GM12878 (cell line): ENCODE data around the gene NAT10. TPM values are rescaled to one million over a fixed set of nuclear protein-coding genes. Genes with fewer than 3 reads are reported as not detected.

Experiments used
- ATAC-seq: fragments of 200-7000 bp; cut with Tn5 transposase; 3 replicates; pipeline ENCODE4 v1.9.1; 2020; ENCODE audit warnings: mild to moderate bottlenecking, moderate library complexity
- BruUV-seq: library from RNA; stranded (reverse); fragments of 400-500 nt; replicated peaks from 2 replicates; lab custom pipeline; 2021; lab: Mats Ljungman, UMichigan
- CTCF ChIA-PET: fragments of 300-600 bp; sonication (Branson Sonifier 250); formaldehyde crosslinking; extraction: SDS; loops from one replicate; lab custom pipeline; 2021; ENCODE audit warnings: inconsistent platforms; lab: Yijun Ruan, JAX
- POLR2A ChIA-PET: fragments of 350-600 bp; formaldehyde crosslinking; extraction: SDS; loops from one replicate; lab custom pipeline; 2021; ENCODE audit warnings: inconsistent platforms; lab: Charles Lee
- RAD21 ChIA-PET: fragments of 300-600 bp; sonication (Branson Sonifier 250); formaldehyde crosslinking; loops from one replicate; lab custom pipeline; 2023; ENCODE audit warnings: antibody characterized with exemption; ENCODE audit not compliant: unreplicated experiment; lab: Charles Lee
- SMC1A ChIA-PET: fragments of 300-600 bp; sonication (Branson Sonifier 250); formaldehyde crosslinking; loops from one replicate; lab custom pipeline; 2023; ENCODE audit not compliant: unreplicated experiment, uncharacterized antibody; lab: Charles Lee
- DNase-seq: peaks from one replicate; pipeline ENCODE4 v3.0.0-alpha.2; 2011; ENCODE audit warnings: low read depth, low spot score
- FAIRE-seq: peaks from 3 replicates; lab custom pipeline; 2011; peaks lifted over from hg19 to GRCh38; lab: Jason Lieb, UNC
- H2AFZ ChIP-seq: 2 replicates; pipeline ENCODE4 v1.6.0; 2011; ENCODE audit warnings: low read depth, low read length, control low read depth; ENCODE audit not compliant: control insufficient read depth
- H3K27ac ChIP-seq: 2 replicates; pipeline ENCODE4 v1.5.1; 2011; ENCODE audit warnings: control low read depth; ENCODE audit not compliant: control insufficient read depth, insufficient read depth
- H3K27me3 ChIP-seq, 2 experiments: replicated peaks in 1 of 2; 2 replicates each; pipeline versions ENCODE4 v1.6.0 to v1.6.1; 2011; ENCODE audit warnings: low read length in 1 of 2; ENCODE audit not compliant: control insufficient read depth in 2 of 2, insufficient read depth in 2 of 2
- H3K36me3 ChIP-seq, 2 experiments: 2 replicates each; pipeline ENCODE4 v1.5.1; 2011; ENCODE audit warnings: low read length in 1 of 2; ENCODE audit not compliant: control insufficient read depth in 2 of 2, insufficient read depth in 2 of 2
- H3K4me1 ChIP-seq: 2 replicates; pipeline ENCODE4 v1.6.1; 2011; ENCODE audit warnings: mild to moderate bottlenecking, low read length, moderate library complexity, mixed read lengths; ENCODE audit not compliant: control insufficient read depth, insufficient read depth
- H3K4me2 ChIP-seq: 2 replicates; pipeline ENCODE4 v1.6.0; 2011; ENCODE audit warnings: control low read depth; ENCODE audit not compliant: control insufficient read depth, insufficient read depth
- H3K4me3 ChIP-seq: fragments of 200-600 bp; sonication (generic); 2 replicates; pipeline ENCODE4 v1.5.1; 2016
- H3K79me2 ChIP-seq: 2 replicates; pipeline ENCODE4 v1.6.0; 2011; ENCODE audit warnings: low read length; ENCODE audit not compliant: control insufficient read depth, insufficient read depth
- H3K9ac ChIP-seq: 2 replicates; pipeline ENCODE4 v1.8.0; 2011; ENCODE audit warnings: low read length, control low read depth, mixed read lengths; ENCODE audit not compliant: control insufficient read depth, insufficient read depth
- H3K9me3 ChIP-seq: replicated peaks from 3 replicates; pipeline ENCODE4 v1.5.1; 2011; ENCODE audit warnings: mild to moderate bottlenecking, low read length; ENCODE audit not compliant: control insufficient read depth, insufficient read depth
- H4K20me1 ChIP-seq: 2 replicates; pipeline ENCODE4 v1.6.0; 2011; ENCODE audit not compliant: control insufficient read depth, insufficient read depth
- ATF7 ChIP-seq: fragments of 450-650 bp; IDR thresholded peaks from 2 replicates; pipeline ENCODE4 v1.6.1; 2016; ENCODE audit warnings: low read depth, mild to moderate bottlenecking
- CHD2 ChIP-seq: IDR thresholded peaks from 2 replicates; pipeline ENCODE4 v1.6.1; 2011; ENCODE audit warnings: low read depth, low read length, improper control_type of control experiment, borderline replicate concordance
- EP300 ChIP-seq, 2 experiments: fragments of 150-350 bp in 1 of 2; IDR thresholded peaks; 2 replicates each; pipeline ENCODE4 v1.6.1; 2011 to 2012; ENCODE audit warnings: low read depth in 2 of 2, low read length in 2 of 2, borderline replicate concordance in 1 of 2, improper control_type of control experiment in 1 of 2, inconsistent platforms in 1 of 2; ENCODE audit not compliant: control insufficient read depth in 1 of 2
- HDAC6 ChIP-seq: fragments of 200-600 bp; sonication (generic); IDR thresholded peaks from one replicate; pipeline ENCODE4 v1.8.0; 2017; ENCODE audit warnings: antibody characterized with exemption; ENCODE audit not compliant: unreplicated experiment
- PBX3 ChIP-seq: IDR thresholded peaks from 2 replicates; pipeline ENCODE4 v1.6.1; 2011; ENCODE audit warnings: mild to moderate bottlenecking, low read depth, low read length, moderate library complexity; ENCODE audit not compliant: insufficient replicate concordance
- SP1 ChIP-seq: IDR thresholded peaks from one replicate; pipeline ENCODE4 v1.6.1; 2011; ENCODE audit warnings: low read depth, low read length
- SREBF1 ChIP-seq: IDR thresholded peaks from 2 replicates; pipeline ENCODE4 v1.6.1; 2012; ENCODE audit warnings: mild to moderate bottlenecking, low read length
- WGBS: methylation state at CpG from one replicate; pipeline ENCODE4 v1.1.6; 2016; ENCODE audit warnings: low lambda C conversion rate; ENCODE audit not compliant: insufficient replicate concordance, insufficient coverage; ENCODE audit errors: missing lambda C conversion rate; 5-methylcytosine and 5-hydroxymethylcytosine counted together
- in situ Hi-C: fragments of 300-500 bp; cut with MboI; formaldehyde crosslinking; loops from 9 replicates; pipeline ENCODE4 v1.14.3; 2018; ENCODE audit warnings: mixed read lengths
- intact Hi-C: fragments of 100-400 bp; cut with micrococcal nuclease; formaldehyde crosslinking; loops from one replicate; pipeline ENCODE4 v1.14.2; 2022; ENCODE audit not compliant: unreplicated experiment
- polyA plus RNA-seq, 11 experiments: library from polyadenylated mRNA; depleted of rRNA in 4 of 11; unstranded in 6 of 11; stranded (reverse) in 5 of 11; fragments of >200 nt; fragmentation: Nextera tagmentation in 4 of 11; fragmentation: Illumina TruSeq in 1 of 11; extraction: Ambion mirVana in 4 of 11; extraction: Trizol in 1 of 11; gene quantifications; 1 replicate in 1 of 11; 2 replicates in 10 of 11; pipeline versions ENCODE4 v1.2.1 to v1.2.3, GENCODE V29; 2011 to 2016; ENCODE audit warnings: inconsistent platforms in 2 of 11, missing spikeins in 2 of 11, low read depth in 1 of 11
- total RNA-seq, 4 experiments: library from RNA; depleted of rRNA in 3 of 4; stranded (reverse); fragments of >200 nt in 3 of 4; fragmentation: Illumina TruSeq in 1 of 4; extraction: Trizol in 1 of 4; gene quantifications; 2 replicates each; pipeline versions ENCODE4 v1.2.1 to v1.2.3, GENCODE V29; 2013 to 2021

Gene NAT10
- total and polyA plus RNA-seq, 10 of the 15 experiments (the other 5 are each of a cell fraction or from before 2014, with no cell fraction given) = 45.1 to 95.5 (median 72.8) TPM

DNA sequence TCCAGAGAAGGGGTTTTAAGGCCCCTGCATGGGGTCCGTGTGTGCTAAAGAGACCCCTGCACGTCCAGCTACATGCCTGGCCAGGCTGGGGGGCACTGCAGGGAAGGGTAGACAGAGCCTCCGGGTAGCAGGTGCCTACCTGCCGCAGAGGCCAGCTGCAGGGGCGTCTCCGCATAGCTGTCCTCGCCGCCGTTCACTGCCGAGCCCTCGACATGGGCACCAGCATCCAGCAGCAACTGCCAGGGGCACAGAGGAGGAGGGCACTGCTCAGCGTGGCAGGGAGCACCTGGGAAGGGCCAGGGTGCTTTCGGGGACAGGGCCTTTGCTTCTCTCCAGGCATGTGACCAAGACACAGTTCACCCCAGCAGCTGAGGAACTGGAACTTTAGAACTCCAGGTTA, 59.7 kb downstream of the NAT10 start:
- POLR2A ChIA-PET = interaction anchor here (0.5 to 0.6 kb wide), 2 partner anchors 9 to 32 kb away, joined by 3 read pairs; no protein-coding TSS in a partner anchor
- TF ChIP-seq SP1 (no peak), ATF7 (no peak), SREBF1 (no peak), HDAC6 (no peak), PBX3 (no peak), CHD2 (no peak), EP300 (IDR thresholded peaks at IDR 0.05; ENCODE audit: borderline replicate concordance in 1 of 2, control insufficient read depth in 1 of 2, low read depth in 2 of 2, low read length in 2 of 2) (no peak)
- TF ChIP-seq, all 136 proteins: peak for 0
- Histone ChIP-seq H2AFZ (no peak overlapping the region), H3K4me1 (no peaks in the 10 kb centered on the region), H3K79me2 (no peaks in the 10 kb centered on the region), H3K4me3 (no peak overlapping the region), H4K20me1 (no peaks in the 10 kb centered on the region), H3K4me2 (no peak overlapping the region), H3K27ac (no peak overlapping the region), H3K27me3 (no peaks in the 10 kb centered on the region), H3K9ac (no peak overlapping the region), H3K9me3 (no peaks in the 10 kb centered on the region), H3K36me3 (peaks cover 0 to 3% of the 10 kb centered on the region in 2 experiments; a peak in 2 of 4 replicates)
- in situ Hi-C loops = loop anchor here (25.0 kb wide), 1 partner anchor 322 kb away; no protein-coding TSS in a partner anchor
- intact Hi-C loops = no loop called here
- ChIA-PET SMC1A (no interaction called here), CTCF (interaction anchor here (2.1 kb wide), 1 partner anchor 10 kb away, joined by 6 read pairs; no protein-coding TSS in a partner anchor), RAD21 (interaction anchor here (0.8 to 1.1 kb wide), 2 partner anchors 12 to 193 kb away, joined by 3 read pairs; partner anchors contain the start of gene ABTB2)
- BruUV-seq = no TSS peak
- DNase-seq = no peak
- 75% methylated on average over 13 of the region's 13 CpGs for WGBS
- no peak for ATAC-seq
- FAIRE-seq = no peak
